ENCODE data around the gene CHRNG.

Gene CHRNG

GRCh38 chr2:232574674-232575403, 35.3 kb downstream of the CHRNG start:
- TF ChIP-seq, protein P1, sequence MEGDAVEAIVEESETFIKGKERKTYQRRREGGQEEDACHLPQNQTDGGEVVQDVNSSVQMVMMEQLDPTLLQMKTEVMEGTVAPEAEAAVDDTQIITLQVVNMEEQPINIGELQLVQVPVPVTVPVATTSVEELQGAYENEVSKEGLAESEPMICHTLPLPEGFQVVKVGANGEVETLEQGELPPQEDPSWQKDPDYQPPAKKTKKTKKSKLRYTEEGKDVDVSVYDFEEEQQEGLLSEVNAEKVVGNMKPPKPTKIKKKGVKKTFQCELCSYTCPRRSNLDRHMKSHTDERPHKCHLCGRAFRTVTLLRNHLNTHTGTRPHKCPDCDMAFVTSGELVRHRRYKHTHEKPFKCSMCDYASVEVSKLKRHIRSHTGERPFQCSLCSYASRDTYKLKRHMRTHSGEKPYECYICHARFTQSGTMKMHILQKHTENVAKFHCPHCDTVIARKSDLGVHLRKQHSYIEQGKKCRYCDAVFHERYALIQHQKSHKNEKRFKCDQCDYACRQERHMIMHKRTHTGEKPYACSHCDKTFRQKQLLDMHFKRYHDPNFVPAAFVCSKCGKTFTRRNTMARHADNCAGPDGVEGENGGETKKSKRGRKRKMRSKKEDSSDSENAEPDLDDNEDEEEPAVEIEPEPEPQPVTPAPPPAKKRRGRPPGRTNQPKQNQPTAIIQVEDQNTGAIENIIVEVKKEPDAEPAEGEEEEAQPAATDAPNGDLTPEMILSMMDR (IDR thresholded peaks at IDR 0.05; ENCODE audit: extremely low read depth, insufficient read depth, missing control alignments): no peak
- in situ Hi-C loops (cut with MboI; ENCODE audit: low pct_unique_long_range_greater_than_20kb, low sequenced_read_pairs, unreplicated experiment): no loop called here
- DNase-seq (ENCODE audit: low spot score): no peak

DNA sequence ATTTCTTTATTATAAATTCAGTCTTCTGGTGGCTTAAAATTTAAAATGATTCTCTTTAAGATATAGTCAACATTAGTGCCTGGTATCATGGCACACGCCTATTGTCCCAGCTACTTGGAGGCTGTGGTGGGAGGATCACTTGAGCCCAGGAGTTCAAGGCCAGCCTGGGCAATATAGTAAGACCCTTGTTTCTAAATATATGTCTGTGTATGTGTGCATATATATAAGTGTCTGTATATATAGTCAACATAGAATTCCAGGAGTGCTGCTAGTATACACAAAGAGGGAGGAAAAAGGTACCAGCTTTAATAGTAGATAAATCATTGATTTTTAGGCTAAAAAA, 35.9 kb downstream of the CHRNG start:
- DNase-seq (ENCODE audit: low spot score): no peak

DNA sequence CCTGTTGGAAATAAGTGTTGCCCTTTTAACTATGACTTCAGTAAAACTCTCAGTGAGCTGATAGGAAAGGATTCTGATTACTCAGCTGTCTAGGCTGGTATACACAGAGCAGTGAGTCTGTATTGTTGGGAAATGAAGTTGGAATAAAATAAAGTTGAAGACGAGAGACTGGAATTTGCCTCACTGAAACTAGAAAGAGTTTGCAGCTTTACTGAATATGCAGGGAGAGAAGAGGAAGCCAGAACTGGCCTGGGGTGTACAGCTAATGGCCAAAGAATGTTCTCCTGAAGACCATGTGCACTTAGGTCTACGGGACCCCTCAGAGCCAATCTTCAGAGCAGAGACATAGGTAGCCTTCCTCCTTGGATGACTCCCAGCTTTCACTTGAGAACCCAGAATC, 37.5 kb downstream of the CHRNG start:
- TF ChIP-seq, protein P1 (IDR thresholded peaks at IDR 0.05; ENCODE audit: extremely low read depth, insufficient read depth, missing control alignments): no peak
- no peak for DNase-seq (ENCODE audit: low spot score)
- in situ Hi-C loops (cut with MboI; ENCODE audit: low pct_unique_long_range_greater_than_20kb, low sequenced_read_pairs, unreplicated experiment): no loop called here

More for the DNA sequence above, 35.9 kb downstream of the CHRNG start:
- TF ChIP-seq, protein P1 (IDR thresholded peaks at IDR 0.05; ENCODE audit: extremely low read depth, insufficient read depth, missing control alignments): no peak
- in situ Hi-C loops (cut with MboI; ENCODE audit: low pct_unique_long_range_greater_than_20kb, low sequenced_read_pairs, unreplicated experiment): no loop called here

DNA sequence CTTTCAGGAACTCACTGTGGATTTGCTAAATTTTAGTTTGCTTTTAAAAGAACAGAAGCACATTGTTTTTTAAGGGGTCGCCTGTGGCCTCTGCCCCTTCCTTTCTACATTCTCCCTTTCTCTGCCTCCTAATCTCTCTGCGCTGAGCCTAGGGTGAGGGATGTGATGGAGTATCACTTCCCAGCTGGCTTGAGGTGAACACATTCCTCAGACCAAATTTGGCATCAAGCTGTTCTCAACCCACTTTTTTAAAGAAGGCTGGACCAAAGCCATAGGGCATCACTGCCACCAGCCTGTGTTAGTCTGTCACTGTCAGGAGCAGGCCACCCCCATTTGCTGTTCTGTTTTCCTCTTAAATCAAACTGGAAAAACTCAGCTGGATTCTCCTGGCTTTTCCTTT, 38.3 kb downstream of the CHRNG start:
- TF ChIP-seq, protein P1 (IDR thresholded peaks at IDR 0.05; ENCODE audit: extremely low read depth, insufficient read depth, missing control alignments): no peak
- DNase-seq (ENCODE audit: low spot score): no peak
- in situ Hi-C loops (cut with MboI; ENCODE audit: low pct_unique_long_range_greater_than_20kb, low sequenced_read_pairs, unreplicated experiment): no loop called here

GRCh38 chr2:232578626-232579025, 39.1 kb downstream of the CHRNG start:
- TF ChIP-seq, protein P1 (IDR thresholded peaks at IDR 0.05; ENCODE audit: extremely low read depth, insufficient read depth, missing control alignments): no peak
- in situ Hi-C loops (cut with MboI; ENCODE audit: low pct_unique_long_range_greater_than_20kb, low sequenced_read_pairs, unreplicated experiment): no loop called here
- no peak for DNase-seq (ENCODE audit: low spot score)

- DNase-seq (ENCODE audit: low spot score): no peak
- in situ Hi-C loops (cut with MboI; ENCODE audit: low pct_unique_long_range_greater_than_20kb, low sequenced_read_pairs, unreplicated experiment): no loop called here
- TF ChIP-seq, protein P1 (IDR thresholded peaks at IDR 0.05; ENCODE audit: extremely low read depth, insufficient read depth, missing control alignments): no peak
Observed at GRCh38 chr2:232580648-232580981, 41.1 kb downstream of the CHRNG start.

All from GM13977 (cell line).